WTC11 (cell line): ENCODE results near the gene MRFAP1. TPM values are rescaled to one million over a fixed set of nuclear protein-coding genes. Genes with fewer than 3 reads are reported as not detected.

Source experiments
- ATAC-seq: fragments of 200-7000 bp; cut with Tn5 transposase; 2 replicates; pipeline ENCODE4 v1.10.0; 2021; ENCODE audit warnings: mild to moderate bottlenecking, moderate library complexity
- CTCF ChIA-PET: fragments of 300-600 bp; sonication (Branson Sonifier 250); formaldehyde crosslinking; loops from one replicate; lab custom pipeline; 2021; ENCODE audit warnings: antibody characterized with exemption; lab: Charles Lee
- POLR2A ChIA-PET: fragments of 350-600 bp; sonication (Branson Sonifier 250); formaldehyde crosslinking; loops from one replicate; lab custom pipeline; 2021; ENCODE audit warnings: antibody characterized with exemption; lab: Charles Lee
- DNase-seq: peaks from one replicate; pipeline ENCODE4 v3.0.0; 2021; ENCODE audit warnings: low spot score
- H3K27ac Mint-ChIP-seq: 2 replicates; pipeline ENCODE4 v1.8.0; 2021; ENCODE audit warnings: mixed read lengths
- H3K27me3 Mint-ChIP-seq: 2 replicates; pipeline ENCODE4 v1.8.0; 2021; ENCODE audit warnings: low read depth, mild to moderate bottlenecking, moderate library complexity, mixed read lengths
- H3K36me3 Mint-ChIP-seq: 2 replicates; pipeline ENCODE4 v1.8.0; 2021; ENCODE audit warnings: mixed read lengths
- H3K4me1 Mint-ChIP-seq: 2 replicates; pipeline ENCODE4 v1.8.0; 2022; ENCODE audit warnings: mixed read lengths
- H3K4me3 Mint-ChIP-seq: 2 replicates; pipeline ENCODE4 v1.8.0; 2021; ENCODE audit warnings: mild to moderate bottlenecking, moderate library complexity, mixed read lengths
- H3K9me3 Mint-ChIP-seq: 2 replicates; pipeline ENCODE4 v1.8.0; 2021; ENCODE audit warnings: mixed read lengths
- ATF3 ChIP-seq: sonication (generic); formaldehyde crosslinking; conservative IDR thresholded peaks from 2 replicates; pipeline ENCODE4 v1.8.1; 2022; ENCODE audit warnings: mild to moderate bottlenecking, missing genetic modification reagents
- ATF6 ChIP-seq: sonication (generic); formaldehyde crosslinking; IDR thresholded peaks from 2 replicates; pipeline ENCODE4 v1.8.1; 2023; ENCODE audit warnings: mild to moderate bottlenecking, missing genetic modification reagents
- CDX4 ChIP-seq: fragments of 250-450 bp; sonication (Bioruptor Pico); IDR thresholded peaks from 2 replicates; pipeline ENCODE4 v1.9.0; 2021; ENCODE audit warnings: moderate library complexity, mild to moderate bottlenecking, inconsistent platforms, borderline replicate concordance
- E2F5 ChIP-seq: sonication (generic); formaldehyde crosslinking; IDR thresholded peaks from 2 replicates; pipeline ENCODE4 v1.8.1; 2022; ENCODE audit warnings: mild to moderate bottlenecking, moderate library complexity, missing genetic modification reagents
- ELF4 ChIP-seq: sonication (generic); formaldehyde crosslinking; IDR thresholded peaks from 2 replicates; pipeline ENCODE4 v1.8.1; 2022; ENCODE audit warnings: low read depth, mild to moderate bottlenecking, moderate library complexity, missing genetic modification reagents
- FOXK1 ChIP-seq: sonication (generic); formaldehyde crosslinking; IDR thresholded peaks from 2 replicates; pipeline ENCODE4 v1.8.0; 2022; ENCODE audit warnings: mild to moderate bottlenecking, moderate library complexity, missing genetic modification reagents
- GTF2I ChIP-seq: fragments of 250-450 bp; sonication (Bioruptor Pico); conservative IDR thresholded peaks from 2 replicates; pipeline ENCODE4 v1.4.0; 2021; ENCODE audit warnings: mild to moderate bottlenecking
- KAT7 ChIP-seq: sonication (generic); formaldehyde crosslinking; IDR thresholded peaks from 2 replicates; pipeline ENCODE4 v1.8.1; 2023; ENCODE audit warnings: missing genetic modification reagents, mild to moderate bottlenecking, borderline replicate concordance
- NFATC4 ChIP-seq: fragments of 250-450 bp; sonication (Bioruptor Pico); IDR thresholded peaks from 2 replicates; pipeline ENCODE4 v1.9.0; 2021; ENCODE audit warnings: mild to moderate bottlenecking
- NR1H2 ChIP-seq: sonication (generic); formaldehyde crosslinking; IDR thresholded peaks from 2 replicates; pipeline ENCODE4 v1.9.0; 2021; ENCODE audit warnings: mild to moderate bottlenecking, moderate library complexity, missing genetic modification reagents
- NR2C2 ChIP-seq: sonication (generic); formaldehyde crosslinking; IDR thresholded peaks from 2 replicates; pipeline ENCODE4 v1.8.0; 2022; ENCODE audit warnings: mild to moderate bottlenecking, missing genetic modification reagents
- RELA ChIP-seq: sonication (generic); formaldehyde crosslinking; IDR thresholded peaks from 2 replicates; pipeline ENCODE4 v1.8.1; 2022; ENCODE audit warnings: missing genetic modification reagents, mild to moderate bottlenecking, borderline replicate concordance
- RORB ChIP-seq: fragments of 250-450 bp; sonication (Bioruptor Pico); IDR thresholded peaks from 2 replicates; pipeline ENCODE4 v1.9.0; 2021; ENCODE audit warnings: mild to moderate bottlenecking
- SP1 ChIP-seq: sonication (generic); formaldehyde crosslinking; conservative IDR thresholded peaks from 2 replicates; pipeline ENCODE4 v1.8.1; 2022; ENCODE audit warnings: missing genetic modification reagents
- STAT6 ChIP-seq: sonication (generic); formaldehyde crosslinking; conservative IDR thresholded peaks from 2 replicates; pipeline ENCODE4 v1.8.1; 2023; ENCODE audit warnings: mild to moderate bottlenecking, low read depth, missing genetic modification reagents, moderate library complexity
- ZBTB21 ChIP-seq: sonication (generic); formaldehyde crosslinking; IDR thresholded peaks from 2 replicates; pipeline ENCODE4 v1.8.1; 2023; ENCODE audit warnings: mild to moderate bottlenecking, missing genetic modification reagents, borderline replicate concordance
- ZBTB43 ChIP-seq: sonication (generic); formaldehyde crosslinking; IDR thresholded peaks from 2 replicates; pipeline ENCODE4 v1.8.1; 2023; ENCODE audit warnings: mild to moderate bottlenecking, missing genetic modification reagents
- ZNF138 ChIP-seq: sonication (generic); formaldehyde crosslinking; conservative IDR thresholded peaks from 2 replicates; pipeline ENCODE4 v1.8.1; 2022; ENCODE audit warnings: mild to moderate bottlenecking, moderate library complexity, missing genetic modification reagents
- ZNF281 ChIP-seq: sonication (generic); formaldehyde crosslinking; IDR thresholded peaks from 2 replicates; pipeline ENCODE4 v1.8.0; 2023; ENCODE audit warnings: mild to moderate bottlenecking, missing genetic modification reagents
- ZNF317 ChIP-seq: sonication (generic); formaldehyde crosslinking; IDR thresholded peaks from 2 replicates; pipeline ENCODE4 v1.8.1; 2023; ENCODE audit warnings: low read depth, mild to moderate bottlenecking, moderate library complexity, missing genetic modification reagents, borderline replicate concordance
- ZNF396 ChIP-seq: fragments of 250-450 bp; sonication (Bioruptor Pico); IDR thresholded peaks from 2 replicates; pipeline ENCODE4 v1.8.0; 2021; ENCODE audit warnings: mild to moderate bottlenecking, moderate library complexity, borderline replicate concordance
- ZNF425 ChIP-seq: fragments of 250-450 bp; sonication (Bioruptor Pico); conservative IDR thresholded peaks from 2 replicates; pipeline ENCODE4 v1.9.0; 2021; ENCODE audit warnings: mild to moderate bottlenecking
- total RNA-seq: library from RNA; stranded (reverse); gene quantifications from 3 replicates; pipeline ENCODE4 v1.2.3, GENCODE V29; 2021

The MRFAP1 gene
- total RNA-seq, 1 experiment from 2014 or later, result 319 TPM

GRCh38 chr4:6594341-6594740, 46.1 kb upstream of the MRFAP1 start:
- Mint-ChIP-seq H3K9me3 (no peaks in the 10 kb centered on the region), H3K27ac (no peak overlapping the region), H3K4me3 (no peak overlapping the region), H3K36me3 (peaks cover 2% of the 10 kb centered on the region; the same call in 1 of the 2 replicates), H3K27me3 (no peaks in the 10 kb centered on the region), H3K4me1 (no peaks in the 10 kb centered on the region)
- DNase-seq (no peak), ATAC-seq (no peak)
- ChIA-PET POLR2A (interaction anchor here (0.8 kb wide), 1 partner anchor 79 kb away, joined by 3 read pairs; a partner anchor contains a TSS), CTCF (no interaction called here)
- TF ChIP-seq GTF2I (no peak), ZNF281 (no peak), ATF3 (CRISPR knock-in tag) (no peak), ZBTB43 (CRISPR knock-in tag) (no peak), RELA (no peak), ZNF138 (CRISPR knock-in tag) (no peak), ZNF425 (CRISPR knock-in tag) (no peak), RORB (CRISPR knock-in tag) (no peak), FOXK1 (CRISPR knock-in tag) (no peak)

GRCh38 chr4:6594826-6595355, 45.6 kb upstream of the MRFAP1 start:
- ATAC-seq (no peak), DNase-seq (no peak)
- Mint-ChIP-seq H3K9me3 (no peaks in the 10 kb centered on the region), H3K27ac (no peak overlapping the region), H3K4me3 (no peak overlapping the region), H3K36me3 (peaks cover 2% of the 10 kb centered on the region; the same call in 1 of the 2 replicates), H3K27me3 (peaks cover 4% of the 10 kb centered on the region; the same call in 1 of the 2 replicates), H3K4me1 (no peaks in the 10 kb centered on the region)
- CTCF ChIA-PET, result no interaction called here
- POLR2A ChIA-PET, result no interaction called here
- TF ChIP-seq STAT6 (CRISPR knock-in tag) (no peak), ZNF396 (no peak), KAT7 (no peak), ATF6 (no peak), ZBTB21 (no peak), ZNF138 (CRISPR knock-in tag) (no peak), E2F5 (no peak), ZNF317 (no peak), CDX4 (CRISPR knock-in tag) (no peak), RORB (CRISPR knock-in tag) (no peak), NR1H2 (CRISPR knock-in tag) (no peak), NFATC4 (CRISPR knock-in tag) (no peak), FOXK1 (CRISPR knock-in tag) (no peak), ELF4 (CRISPR knock-in tag) (no peak), SP1 (CRISPR knock-in tag) (no peak), NR2C2 (no peak)
